GM12865 (cell line): ENCODE data around the gene SH3TC1.

Source experiments
- DNase-seq: peaks from one replicate; pipeline ENCODE4 v3.0.0; 2010; ENCODE audit warnings: low read depth
- H3K4me3 ChIP-seq: 2 replicates; pipeline ENCODE4 v1.5.1; 2011; ENCODE audit warnings: mild to moderate bottlenecking, low read depth, low read length, control low read depth
- TF ChIP-seq, protein P1 (sequence below): IDR thresholded peaks from 2 replicates; pipeline ENCODE4 v1.5.1; 2011; ENCODE audit warnings: low read length, control low read depth, low read depth, inconsistent platforms; ENCODE audit not compliant: insufficient read depth; ENCODE audit errors: missing control alignments

Gene SH3TC1

DNA sequence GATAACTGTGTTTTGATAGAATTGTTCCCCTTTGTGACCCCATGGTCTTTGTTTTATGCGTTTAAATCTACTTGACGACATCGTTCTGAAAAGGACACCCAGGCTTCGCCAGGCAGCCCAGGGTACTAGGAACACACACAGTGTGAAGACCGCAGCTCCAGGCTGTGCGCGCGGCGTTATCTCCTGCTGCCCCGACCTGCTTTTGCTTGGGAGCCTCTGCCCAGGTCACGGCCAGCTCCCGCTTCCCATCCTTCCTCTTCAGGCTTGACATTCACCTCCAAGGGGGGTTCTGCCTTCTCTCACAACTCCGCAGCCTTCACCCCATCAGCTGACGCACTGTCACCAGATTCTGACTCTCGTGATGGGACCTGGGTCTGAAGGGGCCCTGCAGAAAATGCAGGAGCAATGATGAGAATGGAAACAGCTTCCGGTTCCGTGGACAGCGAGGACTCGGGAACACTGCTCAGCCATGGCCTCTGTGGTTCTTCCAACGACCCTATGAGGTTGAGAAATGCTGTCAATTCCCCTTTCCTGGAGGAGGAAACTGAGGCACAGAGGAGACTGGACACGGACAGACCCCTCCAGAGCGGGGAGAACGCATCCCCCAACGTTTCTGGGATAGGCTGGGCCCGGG, 69.9 kb downstream of the SH3TC1 start:
- DNase-seq = no peak
- TF ChIP-seq, protein P1, sequence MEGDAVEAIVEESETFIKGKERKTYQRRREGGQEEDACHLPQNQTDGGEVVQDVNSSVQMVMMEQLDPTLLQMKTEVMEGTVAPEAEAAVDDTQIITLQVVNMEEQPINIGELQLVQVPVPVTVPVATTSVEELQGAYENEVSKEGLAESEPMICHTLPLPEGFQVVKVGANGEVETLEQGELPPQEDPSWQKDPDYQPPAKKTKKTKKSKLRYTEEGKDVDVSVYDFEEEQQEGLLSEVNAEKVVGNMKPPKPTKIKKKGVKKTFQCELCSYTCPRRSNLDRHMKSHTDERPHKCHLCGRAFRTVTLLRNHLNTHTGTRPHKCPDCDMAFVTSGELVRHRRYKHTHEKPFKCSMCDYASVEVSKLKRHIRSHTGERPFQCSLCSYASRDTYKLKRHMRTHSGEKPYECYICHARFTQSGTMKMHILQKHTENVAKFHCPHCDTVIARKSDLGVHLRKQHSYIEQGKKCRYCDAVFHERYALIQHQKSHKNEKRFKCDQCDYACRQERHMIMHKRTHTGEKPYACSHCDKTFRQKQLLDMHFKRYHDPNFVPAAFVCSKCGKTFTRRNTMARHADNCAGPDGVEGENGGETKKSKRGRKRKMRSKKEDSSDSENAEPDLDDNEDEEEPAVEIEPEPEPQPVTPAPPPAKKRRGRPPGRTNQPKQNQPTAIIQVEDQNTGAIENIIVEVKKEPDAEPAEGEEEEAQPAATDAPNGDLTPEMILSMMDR = no peak
- no peak overlapping the region for H3K4me3 ChIP-seq

DNA sequence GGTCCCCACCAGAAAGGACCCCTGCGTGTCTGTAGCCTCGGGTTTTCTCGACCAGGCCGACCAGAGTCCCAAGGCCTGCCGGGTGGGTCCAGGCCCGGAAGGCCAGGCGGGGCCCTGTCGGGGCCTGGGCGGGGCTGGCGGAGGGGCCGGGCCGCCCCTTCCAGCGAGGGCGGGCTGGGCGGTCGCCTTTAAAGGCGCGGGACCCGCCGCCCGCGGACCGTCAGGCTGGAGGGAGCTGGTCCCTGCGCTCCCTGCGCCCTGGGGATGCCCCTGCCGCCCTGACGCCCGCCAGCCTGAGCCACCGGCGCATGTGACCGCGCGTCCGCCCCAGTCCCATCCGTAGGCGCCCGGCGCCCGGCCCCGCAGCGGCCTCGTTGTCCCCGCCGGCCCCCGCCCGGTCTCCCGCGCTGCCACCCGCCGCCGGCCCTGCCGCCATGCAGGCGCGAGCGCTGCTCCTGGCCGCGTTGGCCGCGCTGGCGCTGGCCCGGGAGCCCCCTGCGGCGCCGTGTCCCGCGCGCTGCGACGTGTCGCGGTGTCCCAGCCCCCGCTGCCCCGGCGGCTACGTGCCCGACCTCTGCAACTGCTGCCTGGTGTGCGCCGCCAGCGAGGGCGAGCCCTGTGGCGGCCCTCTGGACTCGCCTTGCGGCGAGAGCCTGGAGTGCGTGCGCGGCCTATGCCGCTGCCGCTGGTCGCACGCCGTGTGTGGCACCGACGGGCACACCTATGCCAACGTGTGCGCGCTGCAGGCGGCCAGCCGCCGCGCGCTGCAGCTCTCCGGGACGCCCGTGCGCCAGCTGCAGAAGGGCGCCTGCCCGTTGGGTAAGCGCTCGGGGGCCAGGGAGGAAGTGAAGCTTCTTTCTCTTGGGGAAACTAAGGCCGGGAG, 70.7 kb downstream of the SH3TC1 start, which contains the start of gene HTRA3:
HTRA3 (plus strand) TSS at position 220 of the 883 bp plus-strand sequence; CDS start at position 435, 215 bp downstream.
- H3K4me3 ChIP-seq = no peak within 1 kb of the TSS
- TF ChIP-seq, protein P1 = no peak
- DNase-seq = no peak

DNA sequence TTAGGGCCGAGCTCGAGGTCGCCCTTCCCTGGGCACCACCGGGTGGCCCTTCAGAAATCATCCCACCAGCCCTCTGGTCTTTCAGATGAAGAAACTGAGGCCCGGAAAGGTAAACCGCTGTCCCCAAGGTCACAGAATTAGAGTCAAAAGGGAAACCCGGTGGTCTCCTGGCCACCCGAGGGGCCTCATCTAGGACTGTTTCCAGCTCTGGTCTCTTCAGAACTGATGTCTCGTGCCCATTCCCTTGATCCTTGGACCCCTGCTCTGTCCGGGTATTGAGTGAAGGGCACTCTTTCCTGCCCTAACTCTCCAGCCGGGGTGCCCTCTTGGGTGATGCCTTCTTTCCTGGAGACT, 71.3 kb downstream of the SH3TC1 start:
- H3K4me3 ChIP-seq = no peak overlapping the region
- TF ChIP-seq, protein P1 = no peak
- DNase-seq = no peak

GRCh38 chr4:8270912-8271815, 72.1 kb downstream of the SH3TC1 start:
- no peak overlapping the region for H3K4me3 ChIP-seq
- no peak for DNase-seq
- TF ChIP-seq, protein P1 = no peak

GRCh38 chr4:8271821-8272220, 72.7 kb downstream of the SH3TC1 start:
- no peak overlapping the region for H3K4me3 ChIP-seq
- DNase-seq = no peak
- TF ChIP-seq, protein P1 = no peak

DNA sequence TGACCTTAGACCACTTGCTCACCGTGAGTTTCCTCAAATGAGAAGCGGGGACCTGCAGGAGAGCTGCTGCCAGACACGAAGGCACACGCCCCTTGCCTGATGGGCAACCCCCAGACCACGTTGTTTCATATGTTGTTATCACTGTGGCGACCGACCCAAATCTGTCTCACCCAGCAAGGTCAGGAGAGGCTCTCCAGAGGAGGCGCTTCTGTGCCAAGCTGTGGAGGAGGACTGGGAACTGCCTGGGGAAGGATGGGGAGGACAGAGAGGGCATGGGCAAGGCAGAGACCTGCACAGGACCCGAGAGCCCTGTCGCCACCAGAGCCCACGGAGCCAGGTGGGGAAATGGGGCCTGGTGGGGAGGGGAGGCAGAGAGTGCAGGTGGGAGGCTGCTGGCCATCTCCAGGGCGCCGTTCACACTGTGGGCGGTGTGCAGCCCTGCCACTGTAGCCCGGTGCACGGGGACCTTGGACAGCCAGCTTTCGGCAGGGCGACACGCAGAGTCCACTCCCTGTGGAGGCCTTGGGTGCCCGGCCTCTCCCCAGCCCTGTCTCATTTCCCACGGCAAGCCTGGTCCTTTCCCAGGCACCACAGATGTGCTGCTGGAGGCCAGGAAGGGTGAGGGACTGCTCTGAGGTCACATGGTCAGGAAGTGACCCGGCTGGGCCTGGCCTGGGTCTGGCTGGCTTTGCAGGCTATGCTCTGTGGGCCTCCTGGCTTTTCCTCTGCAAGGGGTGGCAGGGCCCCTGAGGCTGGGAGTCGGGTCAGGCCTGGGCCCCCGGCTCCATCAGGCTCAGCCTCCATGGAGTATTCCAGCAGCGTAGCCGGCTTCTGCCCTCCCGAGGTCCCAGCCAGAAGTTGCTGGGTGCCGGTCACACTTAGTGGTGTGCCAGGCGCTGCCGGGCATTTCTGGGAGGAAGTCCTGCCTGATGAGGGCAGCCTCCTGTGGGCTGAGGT, 73.7 kb downstream of the SH3TC1 start:
- TF ChIP-seq, protein P1 = no peak
- no peak overlapping the region for H3K4me3 ChIP-seq
- DNase-seq = no peak
